Measurements from ENCODE around the gene GGT1. TPM values are rescaled to one million over a fixed set of nuclear protein-coding genes. Genes with fewer than 3 reads are reported as not detected.

Gene GGT1
- total and polyA plus RNA-seq, 2 experiments from 2014 or later, result 80.7 to 104 TPM

- TF ChIP-seq EZH2 (IDR thresholded peaks at IDR 0.05; ENCODE audit: borderline replicate concordance), result no peak
- no peak for TF ChIP-seq EZH2phosphoT487 (IDR thresholded peaks at IDR 0.05; ENCODE audit: low read depth, severe bottlenecking, unreplicated experiment)
- no peak for TF ChIP-seq CTCF (IDR thresholded peaks at IDR 0.05; ENCODE audit: poor library complexity)
- H3K4me1 ChIP-seq (ENCODE audit: insufficient read depth), result no peaks in the 10 kb centered on the region
- DNase-seq (ENCODE audit: low spot score), result no peak
- 96% methylated on average over 7 of the region's 7 CpGs for WGBS (ENCODE audit: low lambda C conversion rate, missing lambda C conversion rate)
- no peak overlapping the region for H3K4me3 ChIP-seq
- no peaks in the 10 kb centered on the region for H3K9me3 ChIP-seq (ENCODE audit: low read depth)
- no peaks in the 10 kb centered on the region for H3K27me3 ChIP-seq
- H3K27ac ChIP-seq, result no peak overlapping the region
- H3K4me2 ChIP-seq, result no peak overlapping the region
- H3K9me2 ChIP-seq (replicated peaks; ENCODE audit: insufficient read depth), result no peaks in the 10 kb centered on the region
- H3K36me3 ChIP-seq (replicated peaks; ENCODE audit: insufficient read depth, low read depth), result peaks cover 2% of the 10 kb centered on the region
- H2AFZ ChIP-seq, result no peak overlapping the region
- H4K20me1 ChIP-seq (ENCODE audit: insufficient read depth, poor library complexity, severe bottlenecking), result peaks cover 8% of the 10 kb centered on the region
- H3K79me2 ChIP-seq, result peaks cover 34% of the 10 kb centered on the region
Observed at GRCh38 chr22:24571266-24571665, 31.7 kb upstream of the GGT1 start.

GRCh38 chr22:24576778-24577177 is 26.2 kb upstream of the GGT1 start:
- Histone ChIP-seq H3K9me3 (ENCODE audit: low read depth) (no peaks in the 10 kb centered on the region), H3K4me2 (no peak overlapping the region), H3K27ac (peak overlapping the region; percentile 84), H3K27me3 (no peaks in the 10 kb centered on the region), H2AFZ (no peak overlapping the region), H3K9me2 (replicated peaks; ENCODE audit: insufficient read depth) (no peaks in the 10 kb centered on the region), H3K79me2 (no peaks in the 10 kb centered on the region), H3K4me3 (no peak overlapping the region), H3K36me3 (replicated peaks; ENCODE audit: insufficient read depth, low read depth) (no peaks in the 10 kb centered on the region), H3K4me1 (ENCODE audit: insufficient read depth) (peaks cover 22% of the 10 kb centered on the region), H4K20me1 (ENCODE audit: insufficient read depth, poor library complexity, severe bottlenecking) (no peaks in the 10 kb centered on the region)
- WGBS (ENCODE audit: low lambda C conversion rate, missing lambda C conversion rate), result 84% methylated on average over 1 of the region's 1 CpG
- DNase-seq (ENCODE audit: low spot score), result no peak
- no peak for TF ChIP-seq EZH2 (IDR thresholded peaks at IDR 0.05; ENCODE audit: borderline replicate concordance)
- no peak for TF ChIP-seq EZH2phosphoT487 (IDR thresholded peaks at IDR 0.05; ENCODE audit: low read depth, severe bottlenecking, unreplicated experiment)
- no peak for TF ChIP-seq CTCF (IDR thresholded peaks at IDR 0.05; ENCODE audit: poor library complexity)

- TF ChIP-seq EZH2 (IDR thresholded peaks at IDR 0.05; ENCODE audit: borderline replicate concordance) (no peak), CTCF (IDR thresholded peaks at IDR 0.05; ENCODE audit: poor library complexity) (no peak), EZH2phosphoT487 (IDR thresholded peaks at IDR 0.05; ENCODE audit: low read depth, severe bottlenecking, unreplicated experiment) (no peak)
- no peaks in the 10 kb centered on the region for H3K36me3 ChIP-seq (replicated peaks; ENCODE audit: insufficient read depth, low read depth)
- no peaks in the 10 kb centered on the region for H3K9me2 ChIP-seq (replicated peaks; ENCODE audit: insufficient read depth)
- no peak overlapping the region for H3K4me3 ChIP-seq
- DNase-seq (ENCODE audit: low spot score), result peak; percentile 67
- 57% methylated on average over 8 of the region's 8 CpGs for WGBS (ENCODE audit: low lambda C conversion rate, missing lambda C conversion rate)
- H3K4me1 ChIP-seq (ENCODE audit: insufficient read depth), result peaks cover 29% of the 10 kb centered on the region
- no peaks in the 10 kb centered on the region for H4K20me1 ChIP-seq (ENCODE audit: insufficient read depth, poor library complexity, severe bottlenecking)
- peak overlapping the region; percentile 84 for H3K27ac ChIP-seq
- no peaks in the 10 kb centered on the region for H3K27me3 ChIP-seq
- H3K79me2 ChIP-seq, result no peaks in the 10 kb centered on the region
- no peaks in the 10 kb centered on the region for H3K9me3 ChIP-seq (ENCODE audit: low read depth)
- H2AFZ ChIP-seq, result no peak overlapping the region
- peak overlapping the region; percentile 27 for H3K4me2 ChIP-seq
Observed at GRCh38 chr22:24578355-24579257, 24.4 kb upstream of the GGT1 start.

Measured in hepatocyte (in vitro differentiated cells).